ENCODE measurements around the gene IL17F.
"Not testable (repeated sequence)": the region's sequence is repeated elsewhere in the genome, so short reads cannot be mapped to it uniquely, and the experiment has no call there.

Gene IL17F

GRCh38 chr6:52245425-52245824 is 1.1 kb upstream of the IL17F start:
- no peak for DNase-seq (ENCODE audit: low read depth)

GRCh38 chr6:52243282-52243893 is 912 bp downstream of the IL17F start:
- no peak for DNase-seq (ENCODE audit: low read depth)

- no peak for DNase-seq (ENCODE audit: low read depth)
These were observed 2.5 kb downstream of the IL17F start for GRCh38 chr6:52241819-52242218.

GRCh38 chr6:52233975-52234823 is 10.1 kb downstream of the IL17F start:
- peak; percentile 22 for DNase-seq (ENCODE audit: low read depth)

- no peak for DNase-seq (ENCODE audit: low read depth)
These were observed 11.3 kb downstream of the IL17F start for GRCh38 chr6:52233005-52233404.

- DNase-seq (ENCODE audit: low read depth): no peak
These were observed 12.7 kb downstream of the IL17F start for GRCh38 chr6:52231406-52232127.

- no peak for DNase-seq (ENCODE audit: low read depth)
These were observed 13.6 kb downstream of the IL17F start for GRCh38 chr6:52230685-52231084.

- DNase-seq (ENCODE audit: low read depth): no peak
These were observed 16.8 kb downstream of the IL17F start for GRCh38 chr6:52227495-52227894.

- no peak for DNase-seq (ENCODE audit: low read depth)
These were observed 23.0 kb downstream of the IL17F start for GRCh38 chr6:52221302-52221701.

GRCh38 chr6:52217761-52218160 is 26.5 kb downstream of the IL17F start:
- DNase-seq (ENCODE audit: low read depth): no peak

- no peak for DNase-seq (ENCODE audit: low read depth)
These were observed 27.2 kb downstream of the IL17F start for GRCh38 chr6:52216932-52217575.

- no peak for DNase-seq (ENCODE audit: low read depth)
These were observed 28.5 kb downstream of the IL17F start for GRCh38 chr6:52215787-52216186.

- no peak for DNase-seq (ENCODE audit: low read depth)
These were observed 31.2 kb downstream of the IL17F start for GRCh38 chr6:52213127-52213526.

- no peak for DNase-seq (ENCODE audit: low read depth)
These were observed 34.1 kb downstream of the IL17F start for GRCh38 chr6:52210227-52210626.

GRCh38 chr6:52209770-52210169 is 34.5 kb downstream of the IL17F start:
- DNase-seq (ENCODE audit: low read depth): no peak

GRCh38 chr6:52208612-52209011 is 35.7 kb downstream of the IL17F start:
- no peak for DNase-seq (ENCODE audit: low read depth)

- DNase-seq (ENCODE audit: low read depth): no peak
These were observed 37.2 kb downstream of the IL17F start for GRCh38 chr6:52207066-52207465.

- no peak for DNase-seq (ENCODE audit: low read depth)
These were observed 42.8 kb downstream of the IL17F start for GRCh38 chr6:52201493-52201892.

- DNase-seq (ENCODE audit: low read depth): no peak
These were observed 43.3 kb downstream of the IL17F start for GRCh38 chr6:52201046-52201445.

- DNase-seq (ENCODE audit: low read depth): not testable (repeated sequence)
These were observed 44.2 kb downstream of the IL17F start for GRCh38 chr6:52200088-52200487.

- DNase-seq (ENCODE audit: low read depth): no peak
These were observed 48.4 kb downstream of the IL17F start for GRCh38 chr6:52195886-52196285.

- DNase-seq (ENCODE audit: low read depth): no peak
These were observed 52.5 kb downstream of the IL17F start for GRCh38 chr6:52191824-52192223.
